HepG2 (cell line): Measurements from ENCODE around the gene CASKIN2. TPM values are rescaled to one million over a fixed set of nuclear protein-coding genes. Genes with fewer than 3 reads are reported as not detected.

Source experiments
- EEA1 ChIP-seq: sonication (generic); formaldehyde crosslinking; IDR thresholded peaks from 2 replicates; pipeline ENCODE4 v1.5.1; 2020; ENCODE audit warnings: mild to moderate bottlenecking, missing genetic modification reagents, borderline replicate concordance
- KAT7 ChIP-seq: IDR thresholded peaks from 2 replicates; pipeline ENCODE4 v1.6.1; 2018; ENCODE audit warnings: borderline replicate concordance, missing compliant biosample characterization
- POLR2AphosphoS5 ChIP-seq: IDR thresholded peaks from 2 replicates; pipeline ENCODE4 v1.6.1; 2012; ENCODE audit warnings: low read depth, low read length
- SMARCC2 ChIP-seq: fragments of 450-650 bp; IDR thresholded peaks from 2 replicates; pipeline ENCODE4 v1.6.1; 2017; ENCODE audit warnings: antibody characterized with exemption, mild to moderate bottlenecking
- SOX6 ChIP-seq, 2 experiments: fragments of 450-650 bp in 1 of 2; sonication (generic) in 1 of 2; formaldehyde crosslinking in 1 of 2; IDR thresholded peaks; 2 replicates each; pipeline versions ENCODE4 v1.4.0 to v1.6.1; 2017 to 2020; ENCODE audit warnings: antibody characterized with exemption in 1 of 2, mild to moderate bottlenecking in 1 of 2, missing genetic modification reagents in 1 of 2
- SRSF4 ChIP-seq: fragments of 200-400 bp; formaldehyde crosslinking; IDR thresholded peaks from one replicate; pipeline ENCODE4 v1.6.1; 2018; ENCODE audit warnings: mild to moderate bottlenecking, low read depth, low read length, moderate library complexity; ENCODE audit not compliant: poor library complexity, severe bottlenecking
- TGIF2 ChIP-seq: IDR thresholded peaks from 2 replicates; pipeline ENCODE4 v1.6.1; 2016; ENCODE audit warnings: control low read depth, missing compliant biosample characterization
- ZNF460 ChIP-seq: sonication (generic); formaldehyde crosslinking; IDR thresholded peaks from 2 replicates; pipeline ENCODE4 v1.5.1; 2020; ENCODE audit warnings: missing genetic modification reagents, mild to moderate bottlenecking, borderline replicate concordance
- ZNF501 ChIP-seq: sonication (generic); formaldehyde crosslinking; IDR thresholded peaks from 2 replicates; pipeline ENCODE4 v1.5.1; 2020; ENCODE audit warnings: mild to moderate bottlenecking, moderate library complexity, missing genetic modification reagents
- ZNF678 ChIP-seq: sonication (generic); formaldehyde crosslinking; IDR thresholded peaks from 2 replicates; pipeline ENCODE4 v1.4.0; 2020; ENCODE audit warnings: mild to moderate bottlenecking, missing genetic modification reagents
- ZNF724P ChIP-seq: sonication (generic); formaldehyde crosslinking; IDR thresholded peaks from 2 replicates; pipeline ENCODE4 v1.8.0; 2022; ENCODE audit warnings: missing genetic modification reagents, borderline replicate concordance
- ZNF891 ChIP-seq: sonication (generic); formaldehyde crosslinking; IDR thresholded peaks from 2 replicates; pipeline ENCODE4 v1.5.0; 2020; ENCODE audit warnings: mild to moderate bottlenecking, missing genetic modification reagents
- polyA plus RNA-seq, 8 experiments: library from polyadenylated mRNA; depleted of rRNA in 3 of 8; stranded (reverse) in 7 of 8; unstranded in 1 of 8; fragments of >200 nt; fragmentation: Illumina TruSeq in 4 of 8; extraction: Trizol in 4 of 8; gene quantifications; 2 replicates each; pipeline versions ENCODE4 v1.2.1 to v1.2.3, GENCODE V29; 2011 to 2016; ENCODE audit warnings: low read depth in 4 of 8, missing spikeins in 1 of 8, mixed read lengths in 1 of 8; ENCODE audit not compliant: insufficient read depth in 1 of 8
- total RNA-seq, 5 experiments: library from RNA; depleted of rRNA; stranded (reverse); fragments of >200 nt; fragmentation: Illumina TruSeq; extraction: Trizol; gene quantifications; 2 replicates each; pipeline ENCODE4 v1.2.3, GENCODE V29; 2016; ENCODE audit warnings: low read depth in 1 of 5
- TF ChIP-seq, protein P1 (sequence below), 2 experiments: sonication (generic) in 1 of 2; formaldehyde crosslinking in 1 of 2; IDR thresholded peaks; 2 replicates each; pipeline versions ENCODE4 v1.4.0 to v1.6.1; 2018 to 2020; ENCODE audit warnings: missing genetic modification reagents in 2 of 2, borderline replicate concordance in 1 of 2, low read depth in 1 of 2, mild to moderate bottlenecking in 1 of 2, missing biosample characterization in 1 of 2
- TF ChIP-seq, protein P2 (sequence below): sonication (generic); formaldehyde crosslinking; IDR thresholded peaks from 2 replicates; pipeline ENCODE4 v1.4.0; 2020; ENCODE audit warnings: missing genetic modification reagents
- TF ChIP-seq, protein P3 (sequence below): sonication (generic); formaldehyde crosslinking; IDR thresholded peaks from 2 replicates; pipeline ENCODE4 v1.5.0; 2020; ENCODE audit warnings: mild to moderate bottlenecking, missing genetic modification reagents
- TF ChIP-seq, protein P4 (sequence below): sonication (generic); formaldehyde crosslinking; IDR thresholded peaks from 2 replicates; pipeline ENCODE4 v1.4.0; 2020; ENCODE audit warnings: missing genetic modification reagents, mild to moderate bottlenecking, borderline replicate concordance
- TF ChIP-seq, protein P5 (sequence below): sonication (generic); formaldehyde crosslinking; conservative IDR thresholded peaks from 2 replicates; pipeline ENCODE4 v1.4.0; 2020; ENCODE audit warnings: missing genetic modification reagents

The CASKIN2 gene
- total and polyA plus RNA-seq, 2 of the 13 experiments (the other 11 are each of a cell fraction or from before 2014, with no cell fraction given): 5.2 to 7.8 TPM

DNA sequence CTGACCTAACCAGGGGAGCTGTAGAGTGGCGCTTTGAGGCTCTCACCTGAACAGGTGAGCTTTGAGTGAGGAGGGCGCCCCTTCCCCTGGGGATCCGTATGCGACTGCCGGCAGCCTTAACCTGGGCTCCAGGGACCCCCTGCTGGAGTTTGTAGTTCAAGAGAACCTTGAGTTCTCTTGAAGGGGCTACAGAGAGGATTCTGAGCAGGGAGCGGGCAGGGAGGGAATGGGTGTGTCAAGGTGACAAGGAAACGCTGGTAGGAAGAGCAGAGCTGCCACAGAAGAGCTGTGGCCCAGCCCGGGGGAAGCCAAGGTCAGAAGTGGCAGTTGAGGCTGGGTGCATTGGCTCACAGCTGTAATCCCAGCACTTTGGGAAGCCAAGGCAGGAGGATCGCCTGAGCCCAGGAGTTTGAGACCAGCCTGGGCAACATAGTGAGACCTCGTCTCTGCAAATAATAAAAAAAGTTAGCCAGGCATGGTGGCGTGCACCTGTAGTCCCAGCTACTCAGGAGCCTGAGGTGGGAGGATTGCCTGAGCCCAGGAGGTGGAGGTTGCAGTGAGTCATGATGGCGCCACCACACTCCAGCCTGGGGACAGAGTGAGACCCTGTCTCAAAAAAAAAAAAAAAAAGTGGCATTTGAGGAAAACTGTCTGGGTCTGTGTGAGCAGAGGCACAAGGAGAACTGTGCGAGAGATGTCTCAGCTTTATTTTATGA lies 11.4 kb upstream of the CASKIN2 start (continued):
- TF ChIP-seq, protein P1, sequence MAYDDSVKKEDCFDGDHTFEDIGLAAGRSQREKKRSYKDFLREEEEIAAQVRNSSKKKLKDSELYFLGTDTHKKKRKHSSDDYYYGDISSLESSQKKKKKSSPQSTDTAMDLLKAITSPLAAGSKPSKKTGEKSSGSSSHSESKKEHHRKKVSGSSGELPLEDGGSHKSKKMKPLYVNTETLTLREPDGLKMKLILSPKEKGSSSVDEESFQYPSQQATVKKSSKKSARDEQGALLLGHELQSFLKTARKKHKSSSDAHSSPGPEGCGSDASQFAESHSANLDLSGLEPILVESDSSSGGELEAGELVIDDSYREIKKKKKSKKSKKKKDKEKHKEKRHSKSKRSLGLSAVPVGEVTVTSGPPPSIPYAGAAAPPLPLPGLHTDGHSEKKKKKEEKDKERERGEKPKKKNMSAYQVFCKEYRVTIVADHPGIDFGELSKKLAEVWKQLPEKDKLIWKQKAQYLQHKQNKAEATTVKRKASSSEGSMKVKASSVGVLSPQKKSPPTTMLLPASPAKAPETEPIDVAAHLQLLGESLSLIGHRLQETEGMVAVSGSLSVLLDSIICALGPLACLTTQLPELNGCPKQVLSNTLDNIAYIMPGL (CRISPR knock-in tag; IDR thresholded peaks at IDR 0.05; ENCODE audit: borderline replicate concordance in 1 of 2, low read depth in 1 of 2): peak in 1 of 2 experiments; percentile 45; a peak in 1 of 4 replicates
- no peak for TF ChIP-seq SOX6 (IDR thresholded peaks at IDR 0.05)
- TF ChIP-seq SOX6 (CRISPR knock-in tag; IDR thresholded peaks at IDR 0.05): 0 out of 2 replicates have a peak, but pooled peaks have one; percentile 18
- TF ChIP-seq SMARCC2: no peak
- 0 out of 2 replicates have a peak, but pooled peaks have one; percentile 14 for TF ChIP-seq TGIF2
- TF ChIP-seq ZNF460 (CRISPR knock-in tag): peak; percentile 57; the same call in 1 of the 2 replicates
- no peak for TF ChIP-seq SRSF4
- no peak for TF ChIP-seq POLR2AphosphoS5
- TF ChIP-seq, protein P2, sequence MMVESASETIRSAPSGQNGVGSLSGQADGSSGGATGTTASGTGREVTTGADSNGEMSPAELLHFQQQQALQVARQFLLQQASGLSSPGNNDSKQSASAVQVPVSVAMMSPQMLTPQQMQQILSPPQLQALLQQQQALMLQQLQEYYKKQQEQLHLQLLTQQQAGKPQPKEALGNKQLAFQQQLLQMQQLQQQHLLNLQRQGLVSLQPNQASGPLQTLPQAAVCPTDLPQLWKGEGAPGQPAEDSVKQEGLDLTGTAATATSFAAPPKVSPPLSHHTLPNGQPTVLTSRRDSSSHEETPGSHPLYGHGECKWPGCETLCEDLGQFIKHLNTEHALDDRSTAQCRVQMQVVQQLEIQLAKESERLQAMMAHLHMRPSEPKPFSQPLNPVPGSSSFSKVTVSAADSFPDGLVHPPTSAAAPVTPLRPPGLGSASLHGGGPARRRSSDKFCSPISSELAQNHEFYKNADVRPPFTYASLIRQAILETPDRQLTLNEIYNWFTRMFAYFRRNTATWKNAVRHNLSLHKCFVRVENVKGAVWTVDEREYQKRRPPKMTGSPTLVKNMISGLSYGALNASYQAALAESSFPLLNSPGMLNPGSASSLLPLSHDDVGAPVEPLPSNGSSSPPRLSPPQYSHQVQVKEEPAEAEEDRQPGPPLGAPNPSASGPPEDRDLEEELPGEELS: peak; percentile 8; the same call in 1 of the 2 replicates
- TF ChIP-seq ZNF891 (CRISPR knock-in tag): 0 out of 2 replicates have a peak, but pooled peaks have one; percentile 12
- TF ChIP-seq, protein P3, sequence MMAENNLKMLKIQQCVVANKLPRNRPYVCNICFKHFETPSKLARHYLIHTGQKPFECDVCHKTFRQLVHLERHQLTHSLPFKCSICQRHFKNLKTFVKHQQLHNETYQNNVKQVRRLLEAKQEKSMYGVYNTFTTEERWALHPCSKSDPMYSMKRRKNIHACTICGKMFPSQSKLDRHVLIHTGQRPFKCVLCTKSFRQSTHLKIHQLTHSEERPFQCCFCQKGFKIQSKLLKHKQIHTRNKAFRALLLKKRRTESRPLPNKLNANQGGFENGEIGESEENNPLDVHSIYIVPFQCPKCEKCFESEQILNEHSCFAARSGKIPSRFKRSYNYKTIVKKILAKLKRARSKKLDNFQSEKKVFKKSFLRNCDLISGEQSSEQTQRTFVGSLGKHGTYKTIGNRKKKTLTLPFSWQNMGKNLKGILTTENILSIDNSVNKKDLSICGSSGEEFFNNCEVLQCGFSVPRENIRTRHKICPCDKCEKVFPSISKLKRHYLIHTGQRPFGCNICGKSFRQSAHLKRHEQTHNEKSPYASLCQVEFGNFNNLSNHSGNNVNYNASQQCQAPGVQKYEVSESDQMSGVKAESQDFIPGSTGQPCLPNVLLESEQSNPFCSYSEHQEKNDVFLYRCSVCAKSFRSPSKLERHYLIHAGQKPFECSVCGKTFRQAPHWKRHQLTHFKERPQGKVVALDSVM (CRISPR knock-in tag): 0 out of 2 replicates have a peak, but pooled peaks have one; percentile 2
- TF ChIP-seq, protein P4, sequence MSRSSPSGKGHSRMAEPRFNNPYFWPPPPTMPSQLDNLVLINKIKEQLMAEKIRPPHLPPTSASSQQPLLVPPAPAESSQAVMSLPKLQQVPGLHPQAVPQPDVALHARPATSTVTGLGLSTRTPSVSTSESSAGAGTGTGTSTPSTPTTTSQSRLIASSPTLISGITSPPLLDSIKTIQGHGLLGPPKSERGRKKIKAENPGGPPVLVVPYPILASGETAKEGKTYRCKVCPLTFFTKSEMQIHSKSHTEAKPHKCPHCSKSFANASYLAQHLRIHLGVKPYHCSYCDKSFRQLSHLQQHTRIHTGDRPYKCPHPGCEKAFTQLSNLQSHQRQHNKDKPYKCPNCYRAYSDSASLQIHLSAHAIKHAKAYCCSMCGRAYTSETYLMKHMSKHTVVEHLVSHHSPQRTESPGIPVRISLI (CRISPR knock-in tag): peak; percentile 84
- TF ChIP-seq EEA1 (CRISPR knock-in tag): peak; percentile 24; the same call in 1 of the 2 replicates
- TF ChIP-seq, protein P5, sequence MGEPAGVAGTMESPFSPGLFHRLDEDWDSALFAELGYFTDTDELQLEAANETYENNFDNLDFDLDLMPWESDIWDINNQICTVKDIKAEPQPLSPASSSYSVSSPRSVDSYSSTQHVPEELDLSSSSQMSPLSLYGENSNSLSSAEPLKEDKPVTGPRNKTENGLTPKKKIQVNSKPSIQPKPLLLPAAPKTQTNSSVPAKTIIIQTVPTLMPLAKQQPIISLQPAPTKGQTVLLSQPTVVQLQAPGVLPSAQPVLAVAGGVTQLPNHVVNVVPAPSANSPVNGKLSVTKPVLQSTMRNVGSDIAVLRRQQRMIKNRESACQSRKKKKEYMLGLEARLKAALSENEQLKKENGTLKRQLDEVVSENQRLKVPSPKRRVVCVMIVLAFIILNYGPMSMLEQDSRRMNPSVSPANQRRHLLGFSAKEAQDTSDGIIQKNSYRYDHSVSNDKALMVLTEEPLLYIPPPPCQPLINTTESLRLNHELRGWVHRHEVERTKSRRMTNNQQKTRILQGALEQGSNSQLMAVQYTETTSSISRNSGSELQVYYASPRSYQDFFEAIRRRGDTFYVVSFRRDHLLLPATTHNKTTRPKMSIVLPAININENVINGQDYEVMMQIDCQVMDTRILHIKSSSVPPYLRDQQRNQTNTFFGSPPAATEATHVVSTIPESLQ (CRISPR knock-in tag): no peak
- TF ChIP-seq ZNF678 (CRISPR knock-in tag): peak; percentile 81; the same call in 1 of the 2 replicates
- TF ChIP-seq ZNF501: peak; percentile 51
- no peak for TF ChIP-seq ZNF724P
- TF ChIP-seq KAT7: peak; percentile 39; the same call in 1 of the 2 replicates
